ENCODE measurements around the gene FURIN.
A peak's percentile ranks its signal among the peaks of the same experiment; 100 is the strongest.
"Not testable (repeated sequence)": the region's sequence is repeated elsewhere in the genome, so short reads cannot be mapped to it uniquely, and the experiment has no call there.

FURIN gene

DNA sequence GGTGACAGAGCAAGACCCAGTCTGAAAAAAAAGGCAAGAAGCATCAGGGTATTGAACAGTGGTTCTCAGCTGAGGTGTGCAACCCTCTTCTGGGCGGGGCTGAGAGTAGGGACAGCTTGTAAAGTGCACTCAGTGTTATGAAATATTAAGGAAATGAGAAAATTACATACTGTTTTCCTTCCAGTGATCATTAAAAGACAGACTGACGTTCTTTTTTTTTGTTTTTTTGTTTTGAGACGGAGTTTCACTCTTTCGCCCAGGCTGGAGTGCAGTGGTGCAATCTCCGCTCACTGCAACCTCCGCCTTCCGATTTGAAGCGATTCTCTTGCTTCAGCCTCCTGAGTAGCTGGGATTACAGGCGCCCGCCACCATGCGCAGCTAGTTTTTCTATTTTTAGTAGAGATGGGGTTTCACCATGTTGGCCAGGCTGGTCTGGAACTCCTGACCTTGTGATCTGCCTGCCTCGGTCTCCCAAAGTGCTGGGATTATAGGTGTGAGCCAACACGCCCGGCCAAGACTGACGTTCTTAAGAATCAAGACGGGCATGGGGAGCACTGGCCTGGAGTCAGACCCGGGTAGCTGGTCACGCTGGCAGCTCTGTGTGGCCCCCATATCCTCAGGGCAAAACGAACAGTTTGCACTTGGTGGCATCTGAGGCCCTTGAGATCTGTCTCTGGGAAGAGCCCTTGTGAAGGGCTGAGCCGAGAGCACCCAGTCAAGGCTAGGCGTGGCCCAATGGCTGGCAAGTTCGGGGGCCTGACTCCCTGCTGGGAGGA, 46.1 kb downstream of the FURIN start:
- no peak for DNase-seq (ENCODE audit: low read depth in 2 of 3, low spot score in 1 of 3)

DNA sequence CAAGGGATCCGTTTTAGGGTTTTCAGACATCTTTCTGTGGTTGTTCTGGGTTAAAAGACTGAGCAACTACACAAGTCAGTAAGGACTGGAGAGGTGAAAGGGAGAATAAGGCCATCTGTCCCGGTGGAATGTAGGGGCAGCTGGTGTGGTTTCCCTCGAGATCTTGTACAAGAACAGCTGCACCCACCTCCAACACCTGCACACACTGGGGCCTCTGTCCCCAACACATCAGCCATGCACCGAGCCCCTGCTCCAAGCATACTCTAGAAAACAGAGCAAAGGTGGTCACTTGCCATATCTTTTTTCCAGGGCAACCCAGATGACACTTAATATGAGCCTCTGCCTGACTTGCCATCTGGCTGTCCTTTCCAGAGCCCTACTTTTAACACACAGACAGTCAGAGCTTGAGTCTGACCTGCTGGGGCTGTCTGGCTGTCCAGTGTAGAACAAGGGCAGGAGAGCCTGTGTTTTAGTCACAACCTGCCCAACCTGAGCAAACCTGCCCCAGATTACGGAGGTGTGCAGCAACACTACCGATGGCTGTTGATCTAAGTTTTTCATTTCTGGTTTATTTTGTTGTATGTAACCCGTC, 46.9 kb downstream of the FURIN start:
- DNase-seq (ENCODE audit: low read depth in 2 of 3, low spot score in 1 of 3) = no peak

DNA sequence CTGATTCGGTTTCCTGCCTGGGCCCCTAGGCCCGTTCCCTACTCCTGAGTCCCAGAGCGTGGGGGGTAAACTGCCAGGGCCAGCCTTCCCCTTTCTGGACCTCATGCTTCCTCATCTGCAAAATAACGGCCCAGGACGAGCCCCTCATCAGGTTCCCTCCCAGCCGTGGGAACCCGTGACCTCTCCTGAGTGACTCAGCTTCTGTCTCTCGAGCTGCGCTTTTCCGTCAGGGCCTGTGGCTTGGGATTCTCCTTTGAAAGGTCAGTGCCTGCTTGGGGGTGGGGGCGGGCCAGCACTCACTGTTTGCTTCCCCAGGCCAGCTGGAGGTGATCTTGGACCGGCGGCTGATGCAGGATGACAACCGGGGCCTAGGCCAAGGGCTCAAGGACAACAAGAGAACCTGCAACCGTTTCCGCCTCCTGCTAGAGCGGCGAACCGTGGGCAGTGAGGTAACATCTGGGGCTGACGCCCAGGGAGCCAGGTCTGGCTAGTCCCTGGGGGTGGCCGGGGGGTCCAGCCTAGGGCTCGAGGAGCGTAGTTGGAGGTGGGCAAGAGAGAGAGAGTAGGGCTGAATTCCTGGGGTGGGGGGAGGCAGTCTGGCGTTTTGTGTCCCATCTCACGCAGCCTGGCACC, 47.5 kb downstream of the FURIN start:
- DNase-seq (ENCODE audit: low read depth in 2 of 3, low spot score in 1 of 3) = no peak

DNA sequence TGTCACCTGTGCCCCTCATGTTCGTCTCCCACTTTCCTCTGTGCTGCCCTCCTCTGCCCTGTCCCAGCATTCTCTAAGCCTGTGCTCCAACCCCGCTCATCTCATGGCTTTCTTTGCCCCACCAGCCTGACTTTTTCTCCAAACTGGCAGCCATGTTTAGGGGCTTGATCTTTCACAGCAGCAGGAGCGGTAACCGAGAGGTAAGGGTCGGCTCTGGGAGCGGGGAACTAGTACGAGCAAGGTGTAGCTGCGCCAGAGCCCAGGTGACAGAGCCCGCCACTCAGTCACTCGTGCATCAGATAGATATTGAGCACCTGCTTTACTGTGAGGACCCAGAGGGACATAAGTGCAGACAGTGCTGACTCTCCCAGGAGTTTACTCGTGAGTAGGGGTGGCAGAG, 48.1 kb downstream of the FURIN start:
- DNase-seq (ENCODE audit: low read depth in 2 of 3, low spot score in 1 of 3) = no peak

DNA sequence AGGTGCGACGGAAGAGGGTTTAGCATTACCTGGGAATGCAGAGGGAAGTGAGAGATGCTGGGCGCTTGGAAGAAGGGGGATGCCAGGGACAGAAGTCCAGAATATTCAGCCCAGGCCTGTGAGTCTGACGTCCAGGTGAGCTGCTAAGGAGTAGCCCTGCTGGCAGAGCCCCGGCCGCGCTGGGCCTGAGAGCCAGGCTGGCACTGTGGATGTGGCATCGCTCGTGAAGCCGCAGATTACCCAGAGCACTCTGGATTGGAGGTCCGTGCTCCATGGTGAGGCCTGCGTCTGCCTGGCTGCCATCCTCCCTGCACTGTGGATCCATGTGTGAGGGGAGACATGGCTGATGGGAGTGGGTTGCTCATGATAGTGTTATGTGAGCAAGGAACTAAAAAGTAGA, 49.2 kb downstream of the FURIN start:
- DNase-seq (ENCODE audit: low read depth in 2 of 3, low spot score in 1 of 3) = no peak

DNA sequence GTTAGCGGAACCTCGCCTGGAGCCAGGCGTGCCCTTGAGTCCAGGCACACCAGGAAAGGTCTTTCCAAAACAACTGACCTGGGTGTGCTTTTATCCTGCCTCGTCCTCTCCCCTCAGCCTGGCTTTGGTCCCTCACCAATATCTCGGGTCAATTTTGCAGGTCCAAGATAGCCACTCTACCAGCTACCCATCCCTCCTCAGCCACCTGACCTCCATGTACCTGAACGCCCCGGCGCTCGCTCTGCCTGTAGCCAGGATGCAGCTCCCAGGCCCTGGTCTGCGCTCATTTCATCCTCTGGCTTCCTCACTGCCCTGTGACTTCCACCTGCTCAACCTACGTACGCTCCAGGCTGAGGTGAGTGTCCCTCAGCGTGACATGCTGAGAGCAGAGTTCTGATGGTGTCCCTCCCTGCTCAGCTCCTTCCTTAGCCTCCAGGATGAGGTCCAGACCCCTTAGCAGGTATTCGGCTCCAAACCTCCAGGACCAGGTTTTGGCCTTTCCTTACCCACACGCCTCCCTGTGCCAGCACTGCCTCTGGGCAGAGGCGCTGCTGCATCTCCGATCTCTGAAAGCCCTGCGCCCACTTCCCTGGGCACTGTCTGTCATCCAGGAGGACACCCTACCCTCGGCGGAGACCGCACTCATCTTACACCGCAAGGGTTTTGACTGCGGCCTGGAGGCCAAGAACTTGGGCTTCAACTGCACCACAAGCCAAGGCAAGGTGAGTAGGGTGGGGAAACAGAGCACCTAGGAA, 49.8 kb downstream of the FURIN start:
- no peak for DNase-seq (ENCODE audit: low read depth in 2 of 3, low spot score in 1 of 3)

DNA sequence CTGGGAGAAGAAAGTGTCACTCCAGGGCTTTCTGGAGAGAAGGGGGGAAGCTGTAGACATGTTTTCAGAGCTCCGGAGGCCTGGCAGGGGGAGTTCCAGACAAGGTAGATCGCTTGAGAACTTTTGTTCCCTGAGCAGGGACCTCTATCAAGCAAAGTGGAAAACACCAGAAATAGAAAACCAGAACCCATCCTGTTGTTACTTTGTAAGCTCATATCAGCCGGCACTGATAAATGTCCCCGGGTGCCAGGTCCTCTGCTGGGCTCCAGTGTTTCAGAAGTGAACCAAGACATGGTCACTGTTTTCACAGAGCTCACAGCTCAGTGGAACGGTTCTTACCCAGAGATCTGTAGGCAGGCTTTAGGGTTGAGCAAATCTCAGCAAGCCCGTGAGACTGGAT, 50.4 kb downstream of the FURIN start:
- no peak for DNase-seq (ENCODE audit: low read depth in 2 of 3, low spot score in 1 of 3)

DNA sequence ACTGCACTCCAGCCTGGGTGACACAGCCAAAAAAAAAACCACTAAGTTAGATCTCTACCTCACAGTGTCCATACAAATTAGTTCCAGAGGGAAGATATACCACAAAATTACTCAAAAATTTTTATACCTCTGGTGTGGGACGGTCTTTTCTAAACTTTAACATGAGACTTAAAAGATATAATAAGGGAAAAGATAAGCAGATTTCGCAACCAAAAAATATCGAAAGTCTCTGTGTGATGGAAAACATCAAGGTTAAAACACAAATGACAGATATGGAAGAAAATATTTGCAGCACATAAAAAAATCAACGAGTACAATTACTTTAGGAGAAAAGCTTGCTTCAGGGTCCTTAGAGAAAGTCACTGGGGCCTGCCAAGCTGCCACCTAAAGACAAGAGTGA, 53.5 kb downstream of the FURIN start:
- no peak for DNase-seq (ENCODE audit: low read depth in 2 of 3, low spot score in 1 of 3)

DNA sequence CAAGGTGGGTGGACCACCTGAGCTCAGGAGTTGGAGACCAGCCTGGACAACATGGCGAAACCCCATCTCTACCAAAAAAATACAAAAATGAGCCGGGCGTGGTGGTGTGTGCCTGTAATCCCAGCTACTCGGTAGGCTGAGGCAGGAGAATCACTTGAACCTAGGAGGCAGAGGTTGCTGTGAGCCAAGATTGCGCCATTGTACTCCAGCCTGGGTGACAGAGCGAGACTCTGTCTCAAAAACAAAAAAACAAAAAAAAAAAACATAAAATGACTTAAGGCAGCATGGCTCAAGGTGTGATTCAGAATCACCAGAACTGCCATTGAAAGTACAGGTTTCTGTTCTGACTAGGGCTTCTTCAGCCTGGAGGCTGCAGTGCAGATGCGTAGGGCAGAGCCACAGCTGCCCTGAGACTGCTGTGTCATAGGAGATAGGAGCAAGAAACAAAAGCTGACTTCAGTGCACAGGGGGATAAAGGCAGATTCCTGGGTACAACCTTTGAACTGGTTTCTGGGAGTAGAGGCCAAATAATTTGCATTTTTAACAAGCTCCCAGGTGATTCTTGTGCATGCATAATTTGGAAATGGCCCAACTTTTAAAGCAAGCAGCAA, 54.4 kb downstream of the FURIN start:
- not testable (repeated sequence) for DNase-seq (ENCODE audit: low read depth in 2 of 3, low spot score in 1 of 3)

DNA sequence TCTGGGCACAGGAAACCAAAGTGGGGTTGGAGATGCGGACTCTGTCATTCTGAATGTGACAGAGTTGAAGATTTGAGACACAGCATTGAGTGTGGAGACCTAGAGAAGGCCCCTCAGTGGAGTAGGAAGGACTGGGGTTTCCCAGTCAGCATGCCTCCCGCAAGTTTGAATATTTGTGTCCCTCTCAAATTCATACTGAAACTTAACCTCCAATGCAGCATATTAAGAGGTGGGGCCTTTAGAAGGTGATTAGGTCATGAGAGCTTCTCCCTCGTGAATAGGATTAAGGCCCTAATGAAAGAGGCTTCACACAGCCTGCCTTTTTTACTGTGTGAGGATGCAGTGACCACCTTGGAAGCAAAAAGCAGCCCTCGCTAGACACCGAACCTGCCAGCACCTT, 56.0 kb downstream of the FURIN start:
- no peak for DNase-seq (ENCODE audit: low read depth in 2 of 3, low spot score in 1 of 3)

DNA sequence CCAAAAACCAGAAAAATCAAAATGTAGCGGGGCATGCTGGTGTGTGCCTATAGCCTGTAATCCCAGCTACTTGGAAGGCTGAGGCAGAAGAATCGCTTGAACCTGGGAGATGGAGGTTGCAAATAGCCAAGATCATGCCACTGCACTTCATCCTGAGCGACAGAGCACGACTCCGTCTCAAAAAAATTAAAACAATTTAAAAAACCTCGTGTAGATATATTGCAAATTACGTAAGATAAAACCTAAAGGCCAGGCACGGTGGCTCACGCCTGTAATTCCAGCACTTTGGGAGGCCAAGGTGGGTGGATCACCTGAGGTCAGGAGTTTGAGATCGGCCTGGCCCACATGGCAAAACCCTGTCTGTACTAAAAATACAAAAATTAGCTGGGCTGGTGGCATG, 58.4 kb downstream of the FURIN start:
- not testable (repeated sequence) for DNase-seq (ENCODE audit: low read depth in 2 of 3, low spot score in 1 of 3)

DNA sequence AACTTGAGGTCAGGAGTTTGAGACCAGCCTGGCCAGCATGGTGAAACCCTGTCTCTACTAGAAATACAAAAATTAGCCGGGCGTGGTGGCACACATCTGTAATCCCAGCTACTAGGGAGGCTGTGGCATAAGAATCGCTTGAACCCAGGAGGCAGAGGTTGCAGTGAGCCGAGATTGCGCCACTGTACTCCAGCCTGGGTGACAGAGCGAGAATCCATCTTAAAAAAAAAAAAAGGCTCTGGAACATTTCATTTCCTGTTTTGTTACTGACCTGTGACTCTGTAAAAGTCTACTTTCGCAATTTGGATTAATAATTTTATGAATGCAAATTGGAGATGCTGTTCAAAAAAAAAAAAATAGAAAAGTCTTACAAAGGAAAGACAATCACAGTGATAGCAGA, 59.7 kb downstream of the FURIN start:
- DNase-seq (ENCODE audit: low read depth in 2 of 3, low spot score in 1 of 3) = not testable (repeated sequence)

DNA sequence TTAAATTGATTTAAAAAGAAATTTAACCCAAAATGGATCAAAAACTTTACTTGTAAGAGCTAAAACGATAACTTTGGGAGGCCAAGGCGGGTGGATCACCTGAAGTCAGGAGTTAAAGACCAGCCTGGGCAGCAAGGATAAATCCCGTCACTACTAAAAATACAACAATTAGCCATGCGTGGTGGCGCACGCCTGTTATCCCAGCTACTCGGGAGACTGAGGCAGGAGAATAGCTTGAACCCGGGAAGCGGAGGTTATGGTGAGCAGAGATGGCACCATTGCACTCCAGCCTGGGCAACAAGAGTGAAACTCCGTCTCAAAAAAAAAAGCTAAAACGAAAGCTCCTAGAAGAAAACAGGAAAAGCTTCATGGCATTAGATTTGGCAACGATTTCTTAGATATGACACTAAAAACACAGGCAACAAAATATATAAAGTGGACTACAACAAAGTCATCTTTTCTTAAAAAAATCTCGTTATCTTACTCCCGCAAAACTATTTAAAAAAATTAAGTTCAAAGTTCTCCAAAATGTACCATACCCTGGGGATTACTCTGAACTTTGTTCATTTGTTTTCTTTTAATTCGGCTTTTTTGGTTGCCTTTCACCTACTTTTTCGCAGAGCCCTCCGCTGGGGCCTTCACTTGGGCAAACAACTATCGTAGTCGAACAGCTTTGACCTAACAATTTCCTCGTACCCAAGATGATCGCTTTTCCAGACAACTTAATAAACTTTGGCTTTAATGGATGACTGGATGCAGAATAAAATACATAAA, 61.0 kb downstream of the FURIN start:
- no peak for DNase-seq (ENCODE audit: low read depth in 2 of 3, low spot score in 1 of 3)

DNA sequence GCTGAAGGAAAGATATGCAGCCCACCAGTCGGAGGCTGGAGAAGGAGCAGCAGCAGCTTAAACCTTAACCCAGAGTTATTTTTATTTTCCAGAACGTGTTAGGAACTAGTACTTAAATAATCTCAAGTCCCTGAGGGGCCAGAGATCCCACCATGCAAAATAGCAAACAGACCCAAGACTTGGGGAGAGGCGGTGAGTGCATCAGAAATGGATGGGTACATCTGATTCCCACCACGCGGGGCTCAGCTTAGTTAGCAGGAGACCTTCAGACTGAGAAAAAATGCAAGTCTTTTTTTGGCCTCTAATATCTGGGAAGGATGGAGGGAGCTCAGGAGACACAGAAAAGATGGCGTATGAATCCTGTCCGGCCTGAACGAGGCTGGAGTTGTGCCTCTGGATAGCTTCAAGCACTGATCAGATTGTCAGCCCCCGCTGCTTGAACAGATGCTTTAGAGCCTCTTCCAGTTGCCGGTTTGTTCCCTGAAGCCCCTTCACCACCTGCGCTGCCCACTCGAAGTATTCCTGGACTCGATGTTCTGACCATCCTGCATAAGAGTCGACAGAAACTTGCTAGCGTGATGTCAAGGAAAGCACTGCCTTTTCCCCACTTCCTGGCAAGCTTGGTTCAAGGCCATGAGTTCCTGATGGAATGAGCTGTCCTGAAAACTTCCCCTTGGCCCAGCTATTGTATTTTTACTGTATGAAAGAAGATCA, 62.6 kb downstream of the FURIN start:
- no peak for DNase-seq (ENCODE audit: low read depth in 2 of 3, low spot score in 1 of 3)

DNA sequence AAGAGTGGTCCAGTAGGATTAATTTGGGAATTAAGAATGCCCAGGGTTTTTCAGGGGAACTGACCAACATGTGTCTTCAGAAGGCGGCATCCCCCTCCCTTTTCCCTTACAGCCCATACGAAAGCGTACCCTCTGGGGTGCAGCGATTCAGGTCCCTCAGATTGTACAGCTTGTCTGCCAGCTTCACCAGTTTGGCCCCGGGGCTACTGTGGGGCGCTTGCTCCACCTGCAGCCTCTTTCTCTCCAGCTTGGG, 63.1 kb downstream of the FURIN start:
- no peak for DNase-seq (ENCODE audit: low read depth in 2 of 3, low spot score in 1 of 3)

DNA sequence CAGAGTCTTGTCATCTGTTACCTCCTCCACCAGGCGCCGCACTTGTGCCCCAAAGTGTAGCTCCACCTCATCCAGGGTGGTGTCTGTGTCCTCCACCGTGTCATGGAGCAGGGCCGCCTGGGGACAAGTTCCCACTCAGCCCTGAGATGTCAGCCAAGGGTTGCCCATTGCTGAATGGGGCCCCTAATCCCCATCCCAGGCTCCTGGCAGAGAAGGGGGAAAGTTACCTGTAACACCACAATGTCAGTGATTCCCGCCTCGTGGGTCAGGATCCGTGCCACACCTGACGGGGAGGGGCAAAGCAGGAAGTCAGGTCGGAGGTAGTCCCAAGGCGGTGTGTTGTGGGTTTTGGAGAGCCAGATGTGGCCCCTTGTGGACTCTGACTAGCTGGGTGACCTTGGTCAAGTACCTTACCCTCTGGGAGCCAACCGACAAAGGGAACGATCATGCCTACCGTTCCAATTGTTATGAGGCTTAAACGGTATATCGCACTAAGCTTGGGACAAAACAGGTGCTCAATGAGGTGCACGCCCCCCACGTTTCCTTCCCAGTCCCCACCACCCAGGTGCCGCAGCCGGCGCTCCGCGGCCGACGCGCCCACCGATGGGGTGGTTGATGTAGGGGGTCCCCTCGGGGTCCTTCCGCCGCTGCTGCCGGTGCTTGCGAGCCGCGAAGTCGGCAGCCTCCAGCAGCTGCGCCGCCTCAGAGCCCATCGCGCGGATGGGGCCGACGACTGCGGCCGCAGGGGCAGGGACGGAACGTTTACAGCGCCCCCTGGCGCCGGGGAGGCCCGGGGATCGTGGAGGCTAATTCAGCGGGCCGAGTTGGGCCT, 63.7 kb downstream of the FURIN start, which contains the start of gene HDDC3:
TSS of gene HDDC3 (minus strand) at position 722 of the 832 bp plus-strand sequence. CDS start at position 713, 9 bp downstream.
- peak; percentile 82 to 95 (median 90) for DNase-seq (ENCODE audit: low read depth in 2 of 3, low spot score in 1 of 3)

DNA sequence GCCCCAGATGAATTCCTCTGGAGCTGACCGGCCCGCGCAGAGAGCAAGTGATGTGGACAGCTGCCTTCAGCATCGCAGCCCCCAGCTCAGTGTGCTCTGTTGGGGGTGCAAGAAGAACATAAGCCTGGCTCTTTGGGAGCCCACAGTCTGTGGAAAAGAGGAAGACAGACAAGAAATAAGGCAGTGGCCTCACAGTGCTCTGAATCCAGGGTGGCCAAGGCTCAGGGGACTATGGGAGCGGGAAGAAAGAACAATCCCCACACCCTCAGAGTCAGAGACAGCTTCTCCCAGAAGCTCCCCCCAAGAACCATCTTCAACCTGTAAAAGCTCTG, 64.2 kb downstream of the FURIN start:
- no peak for DNase-seq (ENCODE audit: low read depth in 2 of 3, low spot score in 1 of 3)

Data from stimulated activated CD4-positive, alpha-beta T cell treated with anti-CD3 and anti-CD28 coated beads, Interleukin-12 subunit alpha, Interleukin-12 subunit beta, amount 100 ng/mL, for 48 hours (primary cell).